WI38 (cell line): ENCODE data around the gene PAMR1.

Experiments used
- H3K4me3 ChIP-seq: 2 replicates; pipeline ENCODE4 v1.5.1; 2011; ENCODE audit warnings: low read depth, mild to moderate bottlenecking, control low read depth, low read length
- CTCF ChIP-seq: IDR thresholded peaks from 2 replicates; pipeline ENCODE4 v1.5.1; 2012; ENCODE audit warnings: low read depth, mild to moderate bottlenecking, control low read depth, low read length

The PAMR1 gene

GRCh38 chr11:35486446-35486845 lies 39.0 kb downstream of the PAMR1 start:
- H3K4me3 ChIP-seq: no peak overlapping the region
- no peak for TF ChIP-seq CTCF

GRCh38 chr11:35485656-35486322 lies 39.6 kb downstream of the PAMR1 start:
- peak; percentile 90 for TF ChIP-seq CTCF
- H3K4me3 ChIP-seq: no peak overlapping the region

DNA sequence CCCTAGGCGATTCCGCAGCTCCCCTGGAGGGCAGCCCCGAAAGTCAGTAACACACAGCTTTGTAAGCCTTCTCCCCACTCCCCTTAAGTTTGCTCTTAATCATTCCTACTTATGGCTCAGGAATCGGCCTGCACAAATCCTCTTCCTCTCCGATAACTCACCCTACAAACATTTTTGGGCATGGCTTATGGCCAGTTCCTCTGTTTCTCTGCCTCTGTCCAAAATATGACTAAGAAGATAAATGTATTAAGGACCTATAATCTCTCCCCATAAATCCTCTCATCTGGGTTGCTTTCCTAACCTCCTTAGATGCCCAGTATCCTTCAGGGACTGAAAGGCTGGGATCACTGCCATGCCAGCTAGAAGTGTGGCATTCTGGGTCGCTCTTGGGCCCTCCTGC lies 41.0 kb downstream of the PAMR1 start:
- no peak overlapping the region for H3K4me3 ChIP-seq
- TF ChIP-seq CTCF: no peak

GRCh38 chr11:35483131-35483820 lies 42.1 kb downstream of the PAMR1 start:
- H3K4me3 ChIP-seq: no peak overlapping the region
- TF ChIP-seq CTCF: no peak

DNA sequence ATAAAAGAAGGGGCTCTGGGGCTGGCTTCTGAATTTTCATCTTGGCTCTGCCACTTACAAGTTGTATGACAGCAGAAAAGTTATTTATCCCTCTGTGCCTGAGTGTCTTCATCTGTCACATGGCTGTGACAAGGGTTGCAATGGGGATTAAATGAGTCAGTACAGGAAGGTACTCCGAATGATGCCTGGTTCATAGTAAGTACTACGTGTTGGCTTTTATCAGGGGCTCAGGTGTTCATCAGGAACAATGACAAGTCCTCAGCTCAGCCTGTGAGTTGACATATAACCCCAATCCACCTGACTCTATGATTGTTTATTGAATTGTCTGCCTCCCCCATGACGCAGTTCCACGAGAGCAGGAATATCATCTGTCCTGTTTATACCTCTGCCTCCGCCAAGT lies 45.7 kb downstream of the PAMR1 start:
- no peak for TF ChIP-seq CTCF
- no peak overlapping the region for H3K4me3 ChIP-seq

- no peak overlapping the region for H3K4me3 ChIP-seq
- no peak for TF ChIP-seq CTCF
Measured at GRCh38 chr11:35478471-35479091, 46.8 kb downstream of the PAMR1 start.

- H3K4me3 ChIP-seq: no peak overlapping the region
- no peak for TF ChIP-seq CTCF
Measured at GRCh38 chr11:35477901-35478300, 47.5 kb downstream of the PAMR1 start.
